GM10847 (cell line): ENCODE data around the gene CHN2.

Experiments used
- POLR2A ChIP-seq: IDR thresholded peaks from 2 replicates; pipeline ENCODE4 v1.6.1; 2011; ENCODE audit not compliant: insufficient read length; ENCODE audit errors: extremely low read depth

The CHN2 gene

GRCh38 chr7:29502133-29502532, 307.6 kb downstream of the CHN2 start:
- TF ChIP-seq POLR2A = no peak

GRCh38 chr7:29505931-29506330, 311.4 kb downstream of the CHN2 start:
- TF ChIP-seq POLR2A = no peak

- TF ChIP-seq POLR2A = no peak
These were observed 314.0 kb downstream of the CHN2 start for GRCh38 chr7:29508608-29509007.

- TF ChIP-seq POLR2A = no peak
These were observed 315.5 kb downstream of the CHN2 start for GRCh38 chr7:29510028-29510427.

GRCh38 chr7:29511337-29511736, 316.8 kb downstream of the CHN2 start:
- TF ChIP-seq POLR2A = no peak

GRCh38 chr7:29511851-29512250, 317.3 kb downstream of the CHN2 start:
- no peak for TF ChIP-seq POLR2A

GRCh38 chr7:29516491-29516890, 321.9 kb downstream of the CHN2 start:
- no peak for TF ChIP-seq POLR2A

- TF ChIP-seq POLR2A = no peak
These were observed 324.0 kb downstream of the CHN2 start for GRCh38 chr7:29518616-29519015.

GRCh38 chr7:29523728-29524127, 329.2 kb downstream of the CHN2 start:
- TF ChIP-seq POLR2A = no peak

- no peak for TF ChIP-seq POLR2A
These were observed 333.0 kb downstream of the CHN2 start for GRCh38 chr7:29527505-29528108.
